GM18867 (cell line): ENCODE data around the gene SMOC1.

Experiments used
- ATAC-seq: cut with Tn5 transposase; IDR thresholded peaks from one replicate; pipeline ENCODE4 v1.9.1; 2021; ENCODE audit warnings: mild to moderate bottlenecking, moderate library complexity; ENCODE audit not compliant: unreplicated experiment

Gene SMOC1

GRCh38 chr14:69861025-69861569, 18.1 kb upstream of the SMOC1 start:
- ATAC-seq = no peak

GRCh38 chr14:69863083-69863482, 16.1 kb upstream of the SMOC1 start:
- no peak for ATAC-seq

- ATAC-seq = no peak
Measured at GRCh38 chr14:69865701-69866365, 13.4 kb upstream of the SMOC1 start.

DNA sequence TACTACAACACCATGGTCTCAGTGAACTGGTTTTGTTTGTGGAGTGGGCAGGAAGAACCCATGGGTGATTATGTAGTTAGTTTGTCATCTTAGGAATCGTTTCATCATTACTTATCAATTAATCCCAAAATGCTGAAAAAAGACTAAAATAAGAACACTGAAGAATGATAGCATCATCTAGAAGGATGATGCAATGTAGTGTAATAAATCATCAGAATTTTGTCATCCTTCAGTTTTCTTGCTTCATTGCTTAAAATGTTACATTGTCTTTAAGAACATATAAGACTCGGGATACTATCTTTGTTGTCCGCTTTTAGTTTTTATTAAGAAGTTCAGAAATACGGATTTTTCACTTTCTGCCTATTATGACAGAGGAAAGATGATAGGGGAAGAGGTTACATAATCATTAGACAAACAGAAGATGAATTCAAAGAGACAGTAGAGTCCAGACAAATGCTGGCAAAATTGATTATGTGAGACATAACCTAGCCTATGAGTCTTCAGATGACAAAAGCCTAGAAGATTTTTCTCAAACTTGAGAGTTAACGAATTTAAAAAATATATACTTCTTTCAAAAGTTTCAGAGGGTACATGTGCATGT, 10.8 kb upstream of the SMOC1 start:
- no peak for ATAC-seq

GRCh38 chr14:69870613-69871012, 8.6 kb upstream of the SMOC1 start:
- ATAC-seq = no peak

DNA sequence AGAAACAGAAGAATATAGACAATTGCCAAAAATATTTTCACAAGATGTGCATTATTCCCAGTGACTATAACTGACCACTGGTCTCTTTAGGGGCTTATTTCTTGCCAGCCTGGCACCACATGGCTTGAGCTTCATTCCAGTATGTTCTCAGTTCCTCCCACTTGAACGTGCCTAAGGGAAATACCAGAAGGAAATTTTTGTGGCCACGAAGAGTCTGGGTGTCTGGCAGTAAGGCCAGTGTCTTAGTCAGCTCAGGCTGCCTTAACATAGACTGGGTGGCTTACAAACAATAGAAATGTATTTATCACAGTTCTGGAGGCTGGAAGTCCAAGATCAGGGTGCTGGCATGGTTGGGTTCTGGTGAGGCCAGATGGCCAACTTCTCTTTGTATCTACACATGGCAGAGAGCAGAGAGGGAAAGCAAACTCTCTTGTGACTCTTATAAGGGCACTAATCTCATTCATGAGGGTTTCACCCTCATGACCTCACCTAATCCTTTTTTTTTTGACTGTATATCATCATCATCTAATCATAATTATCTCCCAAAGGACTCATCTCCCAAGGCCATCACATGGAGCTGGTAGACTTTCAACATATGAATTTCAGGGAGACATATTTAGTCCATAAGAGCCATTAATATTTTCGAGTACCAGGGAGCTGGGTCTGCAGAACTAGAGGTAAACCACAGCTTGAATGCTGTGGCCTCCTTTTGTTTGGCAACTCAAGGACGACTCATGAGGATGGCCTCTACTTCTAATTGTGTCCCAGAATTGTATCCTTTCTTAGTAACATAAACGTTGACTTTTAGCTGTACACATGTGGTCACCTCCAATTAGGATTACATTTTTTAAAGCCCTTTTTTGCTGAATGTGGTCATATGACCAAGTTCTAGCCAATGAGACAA, 5.1 kb upstream of the SMOC1 start:
- ATAC-seq = no peak

DNA sequence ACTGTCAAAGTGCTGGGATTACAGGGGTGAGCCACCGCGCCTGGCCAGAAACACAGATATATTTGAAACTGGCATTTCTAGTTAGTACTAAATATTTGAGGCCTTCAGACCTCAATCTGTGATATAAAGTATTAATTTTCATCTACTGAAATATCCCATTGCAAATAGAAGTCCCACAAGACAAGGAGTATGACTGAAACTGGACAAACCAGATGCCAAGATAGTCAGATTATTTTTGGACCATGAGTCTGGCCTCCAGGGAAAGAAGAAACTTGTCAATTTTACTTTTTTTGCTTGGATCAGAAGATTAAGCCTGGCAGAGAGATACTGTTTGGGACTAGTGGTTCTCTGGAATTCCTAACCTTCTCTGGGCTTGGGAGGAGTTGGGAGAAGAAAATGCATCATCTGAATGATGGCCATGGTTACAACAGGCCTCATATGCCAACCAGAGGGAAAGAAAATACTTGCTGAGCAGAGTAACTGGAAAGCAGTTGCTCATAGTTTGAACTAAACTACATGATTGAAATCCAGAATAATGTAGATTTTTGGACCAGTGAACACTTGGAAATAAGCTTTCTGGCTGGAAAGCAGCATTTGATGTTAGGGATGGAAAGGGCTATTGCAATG, 2.9 kb upstream of the SMOC1 start:
- no peak for ATAC-seq

- no peak for ATAC-seq
Measured at GRCh38 chr14:69876848-69877306, 2.3 kb upstream of the SMOC1 start.

GRCh38 chr14:69877492-69877891, 1.7 kb upstream of the SMOC1 start:
- ATAC-seq = no peak

- no peak for ATAC-seq
Measured at GRCh38 chr14:69878251-69878650, 965 bp upstream of the SMOC1 start.

GRCh38 chr14:69880044-69880487, 850 bp downstream of the SMOC1 start:
- no peak for ATAC-seq

GRCh38 chr14:69880893-69881292, 1.7 kb downstream of the SMOC1 start:
- ATAC-seq = no peak

- ATAC-seq = no peak
Measured at GRCh38 chr14:69882116-69882864, 3.1 kb downstream of the SMOC1 start.

DNA sequence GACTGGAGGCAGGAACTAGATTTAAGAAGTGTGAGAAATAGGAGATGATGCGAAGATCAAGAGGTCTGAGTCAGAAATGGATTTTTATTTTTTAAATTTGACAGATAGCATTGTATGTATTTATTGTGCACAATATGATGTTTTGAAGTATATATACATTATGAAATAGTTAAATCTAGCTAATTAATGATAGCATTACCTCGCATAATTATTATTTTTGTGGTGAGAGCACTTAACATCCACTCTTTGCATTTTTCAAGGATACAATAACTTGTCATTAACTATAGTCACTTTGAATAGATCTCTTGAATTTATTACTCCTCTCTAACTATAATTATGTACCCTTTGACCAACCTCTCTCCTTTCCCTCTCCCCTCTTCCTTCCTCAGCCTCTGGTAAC, 3.7 kb downstream of the SMOC1 start:
- ATAC-seq = no peak

GRCh38 chr14:69886453-69887242, 7.4 kb downstream of the SMOC1 start:
- ATAC-seq = no peak

DNA sequence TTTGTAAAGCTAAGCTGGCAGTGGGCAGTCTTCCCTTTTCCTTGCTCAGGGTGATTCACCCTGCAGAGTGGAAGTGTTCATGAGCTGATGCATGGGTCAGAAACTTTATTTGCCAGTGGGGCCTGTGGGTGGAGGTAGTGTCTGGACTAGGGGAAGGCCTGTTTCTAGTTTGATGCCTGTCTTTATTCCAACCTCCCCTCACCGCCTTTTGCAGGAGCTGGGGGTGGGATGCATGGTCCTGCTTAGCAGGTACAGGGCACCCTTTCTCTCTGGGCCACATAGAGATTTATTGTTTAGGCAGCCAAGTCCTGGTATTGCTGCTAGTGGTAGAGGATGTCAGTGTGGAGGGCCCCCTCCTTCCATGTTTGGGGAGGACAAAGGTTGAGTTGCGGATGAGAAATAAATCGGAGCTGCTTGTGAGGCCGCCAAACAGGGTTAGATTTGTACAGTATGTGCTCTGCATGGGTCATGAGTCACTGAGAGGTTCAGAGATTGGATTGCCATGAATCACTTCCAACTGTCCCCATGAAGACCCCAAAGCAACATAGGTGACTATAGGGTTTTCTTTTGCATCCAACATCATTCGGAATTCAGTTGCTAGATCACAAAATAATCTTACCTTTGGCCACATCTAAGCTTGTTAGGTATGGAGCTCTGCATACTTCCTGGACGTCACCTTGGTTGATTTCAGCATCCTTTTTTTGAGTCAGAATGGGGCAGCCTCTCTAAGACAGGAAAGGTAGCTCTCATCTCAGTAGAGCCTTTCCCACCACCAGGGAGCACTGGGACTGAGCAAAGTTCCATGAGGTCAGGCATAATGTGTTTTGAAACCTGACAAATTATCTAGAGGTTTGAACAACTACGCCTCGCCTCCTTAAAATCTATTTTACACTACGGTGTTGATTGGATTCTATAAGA, 8.8 kb downstream of the SMOC1 start:
- ATAC-seq = no peak

DNA sequence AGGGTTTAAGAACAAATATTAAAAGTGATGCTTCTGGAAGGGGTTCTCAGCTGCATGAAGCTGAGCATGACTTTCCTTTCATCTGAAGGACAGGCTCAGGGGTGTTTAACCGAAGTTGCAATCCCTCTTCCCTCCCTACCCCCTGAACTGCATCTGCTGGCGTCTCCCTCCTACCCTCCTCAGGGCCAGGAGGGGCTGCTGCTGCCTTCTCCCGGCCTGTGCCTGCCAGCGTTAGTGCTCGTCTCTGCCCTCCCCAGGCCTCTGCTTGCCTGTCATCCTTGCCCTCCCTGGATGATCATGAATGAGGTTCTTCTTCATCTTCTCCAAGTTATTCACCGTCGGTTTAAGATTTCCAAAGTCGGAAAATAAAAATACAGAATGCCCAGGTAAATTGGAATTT, 12.2 kb downstream of the SMOC1 start:
- no peak for ATAC-seq

- ATAC-seq = no peak
Measured at GRCh38 chr14:69895109-69895508, 15.9 kb downstream of the SMOC1 start.
